Neural crest cell (in vitro differentiated cells): ENCODE data around the gene GALNT5. TPM values are rescaled to one million over a fixed set of nuclear protein-coding genes. Genes with fewer than 3 reads are reported as not detected.
"Not testable (repeated sequence)": the region's sequence is repeated elsewhere in the genome, so short reads cannot be mapped to it uniquely, and the experiment has no call there.

ENCODE experiments used
- DNase-seq: peaks from one replicate; pipeline ENCODE4 v3.0.0; 2021; ENCODE audit warnings: low read depth, mixed read lengths, low spot score
- H3K27ac Mint-ChIP-seq: one replicate; pipeline ENCODE4 v1.8.0; 2021; ENCODE audit warnings: mild to moderate bottlenecking, mixed read lengths; ENCODE audit not compliant: unreplicated experiment
- H3K27me3 Mint-ChIP-seq: 2 replicates; pipeline ENCODE4 v1.8.0; 2021; ENCODE audit warnings: low read depth, mild to moderate bottlenecking, mixed read lengths
- H3K36me3 Mint-ChIP-seq: 2 replicates; pipeline ENCODE4 v1.8.0; 2021; ENCODE audit warnings: low read depth, mild to moderate bottlenecking, mixed read lengths
- H3K4me1 Mint-ChIP-seq: 2 replicates; pipeline ENCODE4 v1.8.0; 2021; ENCODE audit warnings: mixed read lengths
- H3K4me3 Mint-ChIP-seq: one replicate; pipeline ENCODE4 v1.8.0; 2021; ENCODE audit warnings: mild to moderate bottlenecking, mixed read lengths
- H3K9me3 Mint-ChIP-seq: 2 replicates; pipeline ENCODE4 v1.8.0; 2021; ENCODE audit warnings: mixed read lengths
- CTCF ChIP-seq: fragments of 200-600 bp; sonication (generic); conservative IDR thresholded peaks from 2 replicates; pipeline ENCODE4 v1.5.0; 2021; ENCODE audit warnings: antibody characterized with exemption, mild to moderate bottlenecking
- total RNA-seq: library from RNA; stranded (reverse); gene quantifications from 2 replicates; pipeline ENCODE4 v1.2.1, GENCODE V29; 2021

GALNT5 gene
- total RNA-seq, 1 donor from 2014 or later, result 0.12 TPM

DNA sequence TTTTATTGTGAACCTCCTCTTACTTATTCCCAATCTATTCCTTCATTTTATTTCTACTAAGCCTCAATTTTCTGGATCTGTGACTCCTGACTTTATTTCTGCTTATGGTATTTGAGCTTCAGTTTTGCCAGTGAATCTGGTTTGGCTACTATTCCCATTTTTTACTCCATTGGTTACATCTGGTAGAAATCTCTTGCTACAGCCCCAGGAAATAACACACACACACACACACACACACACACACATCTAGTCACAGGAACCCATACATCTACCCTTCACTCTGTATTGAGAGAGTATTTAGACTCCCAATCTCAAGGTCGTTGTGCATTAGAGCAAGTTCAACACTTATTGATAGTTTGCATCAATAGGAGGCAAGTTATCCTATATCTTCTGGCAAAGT lies 37.0 kb upstream of the GALNT5 start:
- H3K4me3 Mint-ChIP-seq, result no peak overlapping the region

GRCh38 chr2:157221394-157221988 lies 36.0 kb upstream of the GALNT5 start:
- no peak overlapping the region for H3K27ac Mint-ChIP-seq
- DNase-seq, result no peak
- H3K4me1 Mint-ChIP-seq, result no peaks in the 10 kb centered on the region
- no peaks in the 10 kb centered on the region for H3K9me3 Mint-ChIP-seq
- H3K27me3 Mint-ChIP-seq, result no peaks in the 10 kb centered on the region
- no peak for TF ChIP-seq CTCF
- H3K4me3 Mint-ChIP-seq, result no peak overlapping the region
- no peaks in the 10 kb centered on the region for H3K36me3 Mint-ChIP-seq

More for the DNA sequence above, 37.0 kb upstream of the GALNT5 start:
- H3K27me3 Mint-ChIP-seq, result no peaks in the 10 kb centered on the region
- no peaks in the 10 kb centered on the region for H3K9me3 Mint-ChIP-seq
- no peak for TF ChIP-seq CTCF
- H3K36me3 Mint-ChIP-seq, result no peaks in the 10 kb centered on the region
- H3K27ac Mint-ChIP-seq, result no peak overlapping the region
- no peaks in the 10 kb centered on the region for H3K4me1 Mint-ChIP-seq
- no peak for DNase-seq

DNA sequence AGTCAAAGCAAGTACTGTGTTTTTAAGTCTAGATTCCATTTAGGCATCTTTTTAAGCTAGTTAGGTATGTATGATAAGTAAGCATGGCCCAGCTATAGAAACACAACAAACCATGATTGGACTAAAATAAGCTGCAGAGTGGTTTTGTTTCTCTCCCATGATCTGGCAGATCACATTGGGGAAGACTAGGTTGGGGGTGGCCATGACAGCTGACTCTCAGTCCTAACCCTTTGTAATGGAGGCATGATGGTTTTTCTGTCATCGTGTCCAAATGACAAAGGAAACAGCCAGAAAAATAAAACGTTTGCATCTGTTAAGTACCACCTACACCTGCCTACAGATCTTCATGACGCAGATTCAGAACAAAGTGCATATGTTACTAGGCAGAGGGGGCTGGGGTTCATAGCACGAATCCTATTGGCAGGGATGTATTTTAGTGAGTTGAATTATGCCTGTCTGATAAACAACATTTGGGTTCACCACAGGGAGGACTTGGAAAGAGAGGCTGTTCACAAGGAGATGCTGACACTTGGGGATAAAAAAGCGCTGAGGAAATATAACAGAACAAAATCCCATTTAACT lies 33.8 kb upstream of the GALNT5 start:
- Mint-ChIP-seq H3K36me3 (no peaks in the 10 kb centered on the region), H3K27ac (no peak overlapping the region), H3K27me3 (no peaks in the 10 kb centered on the region), H3K4me3 (no peak overlapping the region), H3K9me3 (no peaks in the 10 kb centered on the region), H3K4me1 (no peaks in the 10 kb centered on the region)
- no peak for DNase-seq
- TF ChIP-seq CTCF, result no peak

DNA sequence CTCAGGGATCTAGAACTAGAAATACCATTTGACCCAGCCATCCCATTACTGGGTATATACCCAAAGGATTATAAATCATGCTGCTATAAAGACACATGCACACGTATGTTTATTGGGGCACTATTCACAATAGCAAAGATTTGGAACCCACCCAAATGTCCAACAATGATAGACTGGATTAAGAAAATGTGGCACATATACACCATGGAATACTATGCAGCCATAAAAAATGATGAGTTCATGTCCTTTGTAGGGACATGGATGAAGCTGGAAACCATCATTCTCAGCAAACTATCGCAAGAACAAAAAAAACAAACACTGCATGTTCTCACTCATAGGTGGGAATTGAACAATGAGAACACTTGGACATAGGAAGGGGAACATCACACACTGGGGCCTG lies 33.1 kb upstream of the GALNT5 start:
- H3K9me3 Mint-ChIP-seq, H3K4me3 Mint-ChIP-seq, H3K36me3 Mint-ChIP-seq, H3K4me1 Mint-ChIP-seq, DNase-seq, H3K27ac Mint-ChIP-seq, H3K27me3 Mint-ChIP-seq: not testable (repeated sequence)

DNA sequence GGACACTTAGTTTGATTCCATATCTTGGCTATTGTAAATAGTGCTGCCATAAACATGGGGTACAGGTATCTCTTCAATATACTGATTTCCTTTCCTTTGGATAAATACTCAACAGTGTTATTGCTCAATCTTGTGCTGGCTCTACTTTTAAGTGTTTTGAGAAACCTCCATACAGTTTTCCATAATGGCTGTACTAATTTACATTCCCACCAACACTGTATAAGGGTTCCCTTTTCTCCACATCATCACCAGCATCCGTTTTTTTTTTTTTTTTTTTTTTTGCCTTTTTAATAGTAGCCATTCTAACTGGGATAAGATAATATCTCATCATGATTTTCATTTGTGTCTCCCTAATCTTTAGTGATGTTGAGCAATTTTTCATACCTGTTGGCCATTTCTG lies 29.9 kb upstream of the GALNT5 start:
- Mint-ChIP-seq H3K27ac (no peak overlapping the region), H3K9me3 (no peaks in the 10 kb centered on the region), H3K36me3 (no peaks in the 10 kb centered on the region), H3K27me3 (no peaks in the 10 kb centered on the region), H3K4me1 (no peaks in the 10 kb centered on the region), H3K4me3 (no peak overlapping the region)
- no peak for DNase-seq
- TF ChIP-seq CTCF, result no peak

GRCh38 chr2:157228946-157229345 lies 28.6 kb upstream of the GALNT5 start:
- Mint-ChIP-seq H3K4me3 (no peak overlapping the region), H3K9me3 (no peaks in the 10 kb centered on the region), H3K27ac (no peak overlapping the region), H3K27me3 (no peaks in the 10 kb centered on the region), H3K4me1 (no peaks in the 10 kb centered on the region), H3K36me3 (no peaks in the 10 kb centered on the region)
- DNase-seq, result no peak
- TF ChIP-seq CTCF, result no peak
